HG03558 (cell line): ENCODE data around the gene PSMA6.
"Not testable (repeated sequence)": the region's sequence is repeated elsewhere in the genome, so short reads cannot be mapped to it uniquely, and the experiment has no call there.

Experiments used
- ATAC-seq: cut with Tn5 transposase; IDR thresholded peaks from one replicate; pipeline ENCODE4 v1.9.1; 2021; ENCODE audit warnings: moderate number of reproducible peaks; ENCODE audit not compliant: unreplicated experiment; ENCODE audit errors: extremely low read depth

PSMA6 gene

DNA sequence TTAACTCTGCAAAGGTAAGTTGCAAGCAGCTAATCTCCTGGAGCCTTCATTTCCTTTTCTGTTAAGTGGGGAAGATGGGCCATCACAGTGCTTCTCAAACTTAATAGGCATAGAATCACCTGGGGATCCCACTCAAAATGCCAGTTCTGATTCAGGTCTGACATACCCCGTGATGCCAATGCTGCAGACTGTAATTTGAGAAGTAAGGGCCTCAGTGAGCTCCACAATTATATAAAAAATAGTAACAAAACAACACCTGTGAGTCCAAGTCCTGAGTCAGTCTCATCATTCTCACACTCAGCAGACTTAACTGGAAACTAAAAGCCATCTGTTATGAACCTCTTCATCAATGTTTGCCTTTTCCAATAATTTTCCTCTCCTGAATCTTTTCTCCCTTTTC lies 10.8 kb upstream of the PSMA6 start:
- ATAC-seq: no peak

DNA sequence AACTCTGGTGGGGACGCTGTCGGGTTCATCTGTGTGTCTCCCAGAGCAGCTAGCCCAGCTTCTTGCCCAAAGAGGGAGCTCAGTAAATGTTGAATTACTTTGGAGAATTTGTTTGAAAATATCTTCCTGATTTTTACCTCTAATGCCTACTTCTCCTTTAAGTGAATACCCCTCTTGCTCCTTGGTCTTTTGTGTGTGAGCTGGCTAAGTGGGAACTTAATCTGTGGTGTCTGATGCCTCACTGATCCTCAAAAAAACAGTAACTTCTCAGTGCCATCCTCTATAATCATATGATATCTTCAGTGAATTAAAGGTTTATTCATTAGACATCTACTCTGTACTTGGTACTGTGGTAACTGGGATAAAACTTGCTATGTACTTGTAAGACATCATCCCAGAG lies 7.7 kb upstream of the PSMA6 start:
- ATAC-seq: no peak

DNA sequence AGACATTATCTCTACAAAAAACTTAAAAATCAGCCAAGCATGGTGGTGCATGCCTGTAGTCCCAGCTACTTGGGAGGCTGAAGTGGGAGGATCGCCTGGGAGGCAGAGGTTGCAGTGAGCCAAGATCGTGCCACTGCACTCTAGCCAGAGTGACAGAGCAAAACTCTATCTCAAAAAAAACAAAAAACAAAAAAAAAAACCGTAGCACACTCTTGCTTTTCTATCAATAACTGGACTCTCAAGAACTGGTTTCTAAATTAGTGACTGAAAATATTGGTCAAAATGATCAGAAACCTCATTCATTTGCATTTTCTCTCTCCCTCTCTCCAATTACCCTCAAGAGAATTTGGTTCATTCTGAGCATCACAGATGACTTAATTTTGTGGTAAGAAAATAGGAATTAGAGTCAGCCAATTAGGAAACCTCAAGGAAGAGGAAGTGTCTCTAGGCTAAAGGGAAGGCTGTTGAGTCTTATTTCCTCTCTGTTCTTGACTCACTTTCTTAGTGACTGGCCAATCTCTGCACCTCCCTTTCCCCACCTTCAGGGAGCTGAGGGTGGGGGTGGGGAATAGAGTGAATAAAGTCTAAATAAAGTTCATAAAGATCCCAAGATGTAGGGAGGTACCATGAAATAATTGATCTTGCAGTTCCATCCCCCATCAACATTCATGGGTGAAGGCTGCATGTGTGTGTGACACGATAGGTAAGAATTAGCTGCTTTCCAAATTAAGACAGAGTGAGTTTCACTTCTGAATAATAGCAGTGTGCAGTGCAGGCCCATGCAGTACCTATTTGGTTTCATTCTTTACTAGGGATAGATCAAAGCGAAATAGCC lies 6.8 kb upstream of the PSMA6 start:
- ATAC-seq: peak; percentile 48

DNA sequence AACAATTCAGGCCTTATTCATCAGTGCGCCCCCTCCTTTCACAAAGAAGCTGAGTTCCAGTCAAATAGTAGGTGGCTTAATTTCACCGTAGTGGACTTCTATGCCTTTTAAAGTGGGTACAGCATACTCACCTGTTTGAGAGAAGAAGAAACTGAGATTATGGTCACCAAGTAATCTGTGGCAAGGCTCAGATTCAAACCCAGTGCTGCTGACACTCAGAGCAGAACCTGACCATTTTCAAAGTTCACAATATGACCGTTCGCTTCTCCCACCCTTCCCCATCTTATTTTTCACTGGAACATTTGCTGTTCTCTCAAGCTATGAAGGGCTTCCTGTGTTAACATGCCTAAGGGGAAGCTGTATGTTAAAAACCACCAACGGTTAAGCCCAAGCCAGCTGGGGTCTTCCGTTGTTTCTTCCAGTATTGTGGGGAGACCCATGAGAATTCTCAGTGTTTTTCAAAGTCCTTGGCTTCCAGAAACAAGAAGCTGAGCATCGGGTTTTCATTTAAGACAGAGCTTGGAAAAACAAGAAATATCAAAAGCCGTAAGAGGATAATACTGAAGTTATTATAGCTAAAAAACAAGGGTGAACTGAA lies 6.1 kb upstream of the PSMA6 start:
- ATAC-seq: peak; percentile 12

DNA sequence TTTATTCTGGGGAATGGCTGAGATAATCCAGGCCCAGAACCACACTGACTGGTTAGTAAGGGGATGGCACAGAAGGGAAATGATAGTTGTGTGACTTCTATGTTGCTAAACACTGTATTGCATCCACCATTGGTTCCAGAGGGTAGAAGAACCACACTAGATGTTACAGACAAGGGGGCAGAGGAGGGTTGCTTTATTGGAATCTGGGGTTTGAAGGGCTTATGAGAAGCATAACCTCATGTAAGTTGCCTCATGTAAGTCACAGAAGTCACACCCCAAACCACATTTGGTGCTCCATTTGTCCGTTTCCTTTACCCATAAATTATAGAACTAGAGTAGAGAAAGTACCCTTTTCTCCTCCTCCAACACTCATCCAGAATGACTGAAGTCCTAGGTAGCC lies 5.5 kb upstream of the PSMA6 start:
- ATAC-seq: no peak

DNA sequence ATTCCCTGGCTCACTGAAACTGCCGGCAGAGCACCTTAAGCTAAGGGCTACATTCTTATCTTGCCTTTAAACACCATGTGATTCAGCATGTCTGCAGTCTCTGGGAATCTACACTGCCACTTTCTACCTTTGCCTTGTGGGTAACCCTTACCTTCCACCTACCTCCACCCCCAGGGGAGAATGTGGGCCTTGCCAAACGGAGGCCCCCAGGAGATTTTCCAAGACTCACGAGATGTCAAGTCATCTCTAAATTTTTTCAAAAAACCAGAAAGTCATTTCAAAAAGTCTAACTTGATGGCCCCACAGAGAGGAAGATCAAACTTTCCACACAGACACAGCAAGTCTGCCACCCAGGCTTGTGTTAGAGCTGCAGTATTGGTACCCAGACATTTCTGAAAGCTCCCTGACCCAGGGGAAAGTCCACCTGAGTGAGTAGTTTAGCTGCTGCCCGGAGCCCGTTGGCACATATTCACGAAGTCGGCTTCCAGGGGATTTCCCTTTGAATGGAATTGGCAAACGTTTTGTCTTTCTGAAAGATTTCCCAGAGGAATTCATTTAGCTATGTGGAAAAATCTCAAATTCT lies 4.7 kb upstream of the PSMA6 start:
- ATAC-seq: no peak

DNA sequence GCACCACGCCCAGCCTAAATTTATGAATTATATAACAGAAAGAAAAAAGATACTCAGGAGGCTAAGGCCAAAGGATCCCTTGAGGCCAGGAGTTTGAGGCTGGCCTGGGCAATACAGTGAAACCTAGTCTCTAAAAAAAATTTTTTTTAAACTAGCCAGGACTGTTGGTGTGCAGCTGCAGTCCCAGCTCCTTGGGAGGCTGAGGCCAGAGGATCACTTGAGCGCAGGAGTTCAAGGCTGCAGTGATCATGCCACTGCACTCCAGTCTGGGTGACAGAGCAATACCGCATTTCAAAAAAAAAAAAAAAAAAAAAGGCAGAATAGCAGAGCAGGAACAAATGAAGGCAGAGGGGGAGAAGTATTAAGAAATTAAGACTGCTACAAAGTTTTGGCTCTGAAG lies 2.6 kb upstream of the PSMA6 start:
- no peak for ATAC-seq

DNA sequence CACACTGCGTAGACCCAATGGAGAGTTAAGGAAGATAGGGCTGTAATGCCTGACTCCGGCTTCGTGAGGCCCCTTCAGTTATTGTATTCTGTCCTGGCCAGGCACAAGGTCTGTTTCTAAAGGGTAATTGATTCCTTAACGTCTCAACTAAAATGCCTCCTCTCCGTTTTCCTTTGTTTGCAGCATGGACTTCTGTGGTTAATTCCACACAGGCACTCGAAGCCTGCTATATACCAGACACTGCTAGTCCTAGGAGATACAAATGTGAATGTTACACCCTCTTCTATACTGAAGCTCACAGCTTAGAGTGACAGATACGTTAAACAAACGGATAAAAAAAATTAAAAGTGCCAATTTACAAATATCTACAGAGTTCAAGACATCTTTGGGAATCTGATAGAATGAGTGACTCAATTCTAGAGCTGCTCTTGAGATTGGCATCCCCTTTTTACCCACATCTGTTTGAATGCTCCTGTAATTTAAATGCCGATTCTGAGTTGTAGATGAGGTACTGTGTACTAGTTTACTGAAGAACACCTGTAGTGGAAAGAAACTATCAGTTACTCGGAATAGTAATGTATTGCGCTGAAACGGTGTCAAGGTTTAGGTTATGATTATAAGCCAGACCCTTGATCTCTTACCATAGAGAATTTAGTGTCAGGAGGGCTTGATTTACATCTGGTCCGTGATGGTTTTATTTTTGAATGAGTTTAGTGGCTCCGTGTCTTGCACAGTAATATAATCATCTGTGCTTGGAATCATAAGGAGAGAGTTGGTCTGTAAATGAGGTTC lies 784 bp downstream of the PSMA6 start:
- no peak for ATAC-seq

DNA sequence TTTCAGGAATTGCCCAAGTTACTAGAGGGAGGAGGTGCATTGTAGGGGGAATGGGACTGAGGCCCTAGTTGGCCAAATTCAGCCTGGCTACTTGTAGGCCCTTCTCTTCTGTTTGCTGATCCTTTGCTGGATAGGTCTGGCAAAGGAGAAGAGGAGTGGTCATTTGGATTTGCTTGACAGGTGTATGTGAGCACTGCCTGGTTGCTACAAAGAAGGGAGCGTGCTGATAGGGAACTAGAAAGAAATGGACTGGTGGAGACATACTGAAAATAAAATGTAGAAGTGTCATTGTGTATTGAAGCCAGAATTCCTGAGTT lies 3.6 kb downstream of the PSMA6 start:
- ATAC-seq: no peak

DNA sequence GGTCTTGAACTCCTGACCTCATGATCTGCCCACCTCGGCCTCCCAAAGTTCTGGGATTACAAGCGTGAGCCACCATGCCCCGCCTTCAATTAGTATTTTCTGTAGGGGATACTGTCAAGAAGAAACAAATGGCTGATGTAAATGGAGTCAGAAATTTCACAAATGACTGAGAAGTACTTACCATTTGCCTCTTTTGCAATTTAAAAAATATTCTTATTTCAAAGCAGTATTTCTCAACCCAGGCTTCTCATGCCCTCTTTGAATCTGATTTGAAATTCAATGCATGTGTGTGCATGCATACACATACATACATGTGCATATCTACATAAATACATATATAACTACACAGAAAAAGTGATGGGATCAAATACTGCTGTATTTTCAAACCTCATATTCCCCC lies 4.4 kb downstream of the PSMA6 start:
- no peak for ATAC-seq

DNA sequence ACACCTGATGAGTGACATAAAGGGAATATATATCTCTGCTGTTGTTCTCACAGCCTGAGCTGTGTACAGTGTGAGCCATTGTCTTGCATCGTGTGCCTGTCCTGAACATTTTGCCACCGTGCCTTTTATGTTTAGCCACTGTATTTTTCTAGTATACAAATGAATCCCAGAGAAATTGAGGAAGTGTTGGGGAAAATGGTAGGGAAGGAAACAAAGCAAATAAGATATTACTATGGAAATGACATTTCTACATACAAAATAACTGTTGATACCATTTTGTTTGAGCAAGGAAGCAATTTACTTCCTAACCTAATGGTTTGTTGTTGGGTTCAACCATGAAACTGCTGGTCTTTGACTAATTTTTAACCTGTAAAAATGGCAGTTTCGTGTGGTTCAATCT lies 5.5 kb downstream of the PSMA6 start:
- ATAC-seq: no peak

DNA sequence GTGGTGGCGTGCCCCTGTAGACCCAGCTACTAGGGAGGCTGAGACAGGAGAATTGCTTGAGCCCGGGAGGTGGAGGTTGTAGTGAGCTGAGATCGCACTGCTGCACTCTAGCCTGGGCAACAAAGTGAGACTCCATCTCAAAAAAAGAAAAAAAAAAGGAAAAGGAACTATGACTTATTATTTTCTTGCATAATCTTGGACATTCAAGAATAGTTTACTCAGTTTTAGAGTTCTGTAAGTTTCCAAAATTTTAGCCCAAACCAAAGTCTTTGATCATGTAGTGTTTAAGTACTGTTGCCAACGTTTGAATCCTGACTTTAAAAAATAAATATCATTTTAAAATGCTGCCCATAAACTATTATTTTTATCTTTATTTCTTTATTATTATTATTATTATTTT lies 6.2 kb downstream of the PSMA6 start:
- no peak for ATAC-seq

DNA sequence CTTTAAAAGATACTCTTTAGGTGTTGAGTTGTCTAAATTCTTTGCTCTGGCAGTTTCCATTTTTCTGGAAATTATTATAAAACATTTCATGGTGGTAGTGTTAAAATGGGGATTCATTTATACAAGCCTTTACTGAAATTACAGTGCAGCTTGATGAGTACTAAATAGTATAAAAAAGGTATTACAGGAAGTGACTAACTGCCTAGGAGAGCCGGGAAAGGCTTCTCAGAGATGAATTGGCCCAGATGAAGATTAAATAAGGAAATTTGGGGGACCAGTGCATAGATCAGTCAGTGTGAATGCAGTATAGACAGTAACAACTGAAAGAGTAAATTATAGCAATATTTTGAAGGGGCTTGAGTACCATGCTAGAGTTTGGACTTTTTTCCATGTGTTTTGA lies 7.5 kb downstream of the PSMA6 start:
- ATAC-seq: no peak

DNA sequence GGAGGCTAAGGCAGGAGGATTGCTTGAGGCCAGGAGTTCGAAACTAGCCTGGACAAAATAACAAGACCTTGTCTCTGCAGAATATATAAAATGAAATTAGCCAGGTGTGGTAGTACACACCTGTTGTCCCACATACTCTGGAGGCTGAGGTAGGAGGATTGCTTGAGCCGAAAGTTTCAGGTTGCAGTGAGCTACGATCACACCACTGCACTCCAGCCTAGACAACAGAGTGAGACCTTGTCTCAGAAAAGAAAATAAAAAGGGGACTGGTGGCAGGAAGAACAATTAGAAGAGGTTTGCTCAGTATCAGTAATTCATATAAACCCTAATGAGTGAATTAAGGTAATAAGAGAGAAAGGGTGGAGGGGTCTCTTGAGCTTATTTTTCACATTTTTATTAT lies 8.0 kb downstream of the PSMA6 start:
- ATAC-seq: no peak

DNA sequence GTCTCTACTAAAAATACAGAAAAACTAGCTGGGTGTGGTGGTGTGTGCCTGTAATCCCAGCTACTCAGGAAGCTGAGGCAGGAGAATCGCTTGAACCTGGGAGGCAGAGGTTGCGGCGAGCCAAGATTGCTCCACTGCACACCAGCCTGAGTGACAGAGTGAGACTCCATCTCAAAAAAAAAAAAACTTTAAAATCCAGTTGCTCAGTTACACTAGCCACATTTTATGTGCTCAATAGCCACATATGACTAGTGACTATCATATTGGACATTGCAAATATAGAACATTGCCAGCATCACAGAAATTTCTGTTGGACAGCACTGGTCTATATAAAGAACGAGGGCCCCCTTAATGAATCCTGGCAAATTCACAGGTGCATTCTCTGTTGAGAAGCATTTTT lies 9.2 kb downstream of the PSMA6 start:
- ATAC-seq: not testable (repeated sequence)

DNA sequence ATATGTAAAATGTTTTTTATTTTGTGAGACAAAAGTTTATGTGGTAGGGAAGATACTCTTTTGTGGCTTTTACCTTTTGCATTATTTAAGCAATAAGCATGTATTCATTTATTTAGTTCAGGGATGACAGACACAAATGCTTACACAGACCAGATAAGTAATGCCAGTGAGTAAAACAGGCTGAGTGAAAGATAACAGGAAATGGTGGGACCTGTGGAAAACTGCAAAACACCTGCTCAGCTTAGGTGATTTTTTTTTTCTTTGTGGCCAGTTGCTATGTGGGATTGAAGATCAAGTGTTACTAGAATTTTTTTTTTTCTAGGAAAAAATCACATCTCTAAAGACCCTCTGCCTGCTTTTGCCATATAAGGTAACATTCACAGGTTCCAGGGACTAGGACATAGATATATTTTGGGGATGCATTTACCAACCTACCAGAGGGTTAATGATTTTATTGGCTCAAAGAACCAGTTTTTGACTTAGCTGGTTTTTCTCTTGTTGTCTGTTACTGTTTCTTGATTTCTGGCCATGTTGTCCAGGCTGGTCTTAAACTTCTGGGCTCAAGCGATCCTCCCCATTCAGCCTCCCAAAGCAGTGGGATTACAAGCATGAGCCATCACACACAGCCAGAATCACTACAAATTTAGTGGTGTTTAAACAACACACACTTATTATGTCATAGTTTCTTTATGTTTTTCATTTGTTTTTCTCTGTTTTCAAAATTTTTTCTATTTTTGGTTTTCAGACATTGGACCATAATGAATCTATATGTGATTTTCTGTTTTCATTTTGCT lies 9.8 kb downstream of the PSMA6 start:
- no peak for ATAC-seq

DNA sequence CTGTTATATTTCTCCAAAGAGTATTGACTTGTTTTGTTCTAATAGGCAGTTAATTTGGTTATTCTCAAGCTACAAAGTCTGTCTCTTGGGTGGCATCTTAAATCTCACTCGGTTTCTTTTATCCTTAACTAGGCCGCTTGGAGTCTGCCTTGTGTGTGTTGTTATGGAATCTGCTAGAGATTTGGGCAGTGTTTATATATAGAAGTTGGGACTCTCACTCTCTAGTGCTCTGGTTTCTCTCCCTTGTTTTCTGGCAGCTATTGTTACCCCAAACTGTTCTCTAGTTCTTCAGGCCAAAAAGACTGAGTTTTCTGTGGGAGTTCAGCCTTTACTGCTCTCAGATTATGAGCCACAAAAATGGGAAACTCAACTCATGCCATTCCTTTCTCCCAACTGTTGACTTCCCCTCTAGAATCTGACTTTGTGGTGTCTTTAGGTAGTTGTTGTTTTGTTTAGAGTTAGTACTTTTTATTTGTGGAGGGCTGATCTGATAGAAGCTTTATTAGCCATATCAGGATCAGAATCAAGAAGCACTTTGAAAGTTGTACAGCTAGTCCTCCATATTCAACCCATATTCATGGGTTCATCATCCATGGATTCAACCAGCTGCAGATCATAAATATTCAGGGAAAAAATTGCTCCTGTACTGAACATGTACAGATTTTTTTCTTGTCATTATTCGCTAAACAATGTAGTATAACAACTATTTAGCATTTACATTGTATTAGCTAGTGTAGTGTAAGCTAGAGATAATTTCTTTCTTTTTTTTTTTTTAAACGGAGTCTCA lies 11.2 kb downstream of the PSMA6 start:
- no peak for ATAC-seq

DNA sequence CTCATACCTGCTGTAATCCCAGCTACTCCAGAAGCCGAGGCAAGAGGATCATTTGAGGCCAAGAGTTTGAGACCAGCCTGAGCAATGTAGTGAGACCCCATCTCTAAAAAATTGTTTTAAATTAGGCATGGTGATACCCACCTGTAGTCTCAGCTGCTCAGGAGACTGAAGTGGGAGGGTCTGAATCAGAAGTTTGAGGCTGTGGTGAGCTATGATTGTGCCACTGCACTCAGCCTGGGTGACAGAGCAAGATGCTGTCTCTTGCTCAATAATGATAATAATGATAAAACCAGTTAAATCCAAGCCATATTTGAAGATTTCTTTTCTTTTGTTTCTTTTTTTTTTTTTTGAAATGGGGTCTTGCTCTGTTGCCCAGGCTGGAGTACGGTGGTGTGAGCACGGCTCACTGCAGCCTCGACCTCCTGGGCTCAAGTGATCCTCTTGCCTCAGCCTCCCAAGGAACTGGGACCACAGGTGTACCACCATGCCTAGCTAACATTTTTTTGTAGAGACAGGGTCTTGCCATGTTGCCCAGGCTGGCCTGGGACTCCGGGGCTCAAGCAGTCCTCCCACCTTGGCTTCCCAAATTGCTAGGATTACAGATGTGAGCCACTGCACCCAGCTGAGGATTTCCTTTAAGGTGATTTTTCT lies 12.8 kb downstream of the PSMA6 start:
- ATAC-seq: no peak

DNA sequence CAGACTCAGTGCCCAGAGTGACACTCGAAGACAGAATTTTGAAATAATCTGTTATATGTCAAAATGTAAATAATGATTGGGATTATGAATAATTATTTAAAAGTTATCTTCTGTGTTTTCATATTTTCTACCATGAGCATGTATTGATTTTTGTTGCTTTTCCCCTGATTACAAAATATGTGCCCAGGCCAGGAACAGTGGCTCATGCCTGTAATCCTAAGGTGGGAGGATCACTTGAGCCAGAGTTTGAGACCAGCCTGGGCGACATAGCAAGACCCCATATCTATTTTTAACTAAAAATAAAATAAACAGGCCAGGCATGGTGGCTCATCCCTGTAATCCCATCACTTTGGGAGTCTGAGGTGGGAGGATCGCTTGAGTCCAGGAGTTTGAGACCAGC lies 13.5 kb downstream of the PSMA6 start:
- no peak for ATAC-seq
